ENCODE measurements around the gene CELSR1. TPM values are rescaled to one million over a fixed set of nuclear protein-coding genes. Genes with fewer than 3 reads are reported as not detected.
A peak's percentile ranks its signal among the peaks of the same experiment; 100 is the strongest.

Gene CELSR1
- total and polyA plus RNA-seq, 9 donors, result 0.63 to 25.2 (median 2.9) TPM

GRCh38 chr22:46350646-46351045 is 186.8 kb downstream of the CELSR1 start:
- H3K9me3 ChIP-seq, result no peaks in the 10 kb centered on the region
- intact Hi-C loops (cut with DNase I), result loop anchor here in 1 of 4 donors (10.0 kb wide), 1 partner anchor 194 kb away; no protein-coding TSS in a partner anchor
- no peak for TF ChIP-seq EP300 (IDR thresholded peaks at IDR 0.05)
- TF ChIP-seq POLR2A (IDR thresholded peaks at IDR 0.05), result no peak
- TF ChIP-seq CTCF (IDR thresholded peaks at IDR 0.05), result no peak
- no peaks in the 10 kb centered on the region for H3K36me3 ChIP-seq
- DNase-seq, result peak in 1 of 5 donors; percentile 21
- H3K4me1 ChIP-seq (ENCODE audit: insufficient read depth), result no peaks in the 10 kb centered on the region
- peak overlapping the region in 1 of 2 donors; percentile 22 for H3K27ac ChIP-seq
- no peak overlapping the region for H3K4me3 ChIP-seq
- no peaks in the 10 kb centered on the region for H3K27me3 ChIP-seq
- 92 to 93% (median 93%) methylated on average over 20 of the region's 20 CpGs for WGBS, 3 donors

GRCh38 chr22:46350121-46350520 is 187.3 kb downstream of the CELSR1 start:
- H3K27ac ChIP-seq, result peak overlapping the region in 1 of 2 donors; percentile 22
- no peak overlapping the region for H3K4me3 ChIP-seq
- TF ChIP-seq EP300 (IDR thresholded peaks at IDR 0.05) (no peak), CTCF (IDR thresholded peaks at IDR 0.05) (no peak), POLR2A (IDR thresholded peaks at IDR 0.05) (no peak)
- WGBS, 3 donors, result 42 to 55% (median 51%) methylated on average over 7 of the region's 7 CpGs
- no peaks in the 10 kb centered on the region for H3K4me1 ChIP-seq (ENCODE audit: insufficient read depth)
- intact Hi-C loops (cut with DNase I), result loop anchor here in 1 of 4 donors (10.0 kb wide), 1 partner anchor 195 kb away; no protein-coding TSS in a partner anchor
- no peaks in the 10 kb centered on the region for H3K9me3 ChIP-seq
- no peaks in the 10 kb centered on the region for H3K36me3 ChIP-seq
- H3K27me3 ChIP-seq, result no peaks in the 10 kb centered on the region
- DNase-seq, result no peak

GRCh38 chr22:46349681-46350080 is 187.7 kb downstream of the CELSR1 start:
- H3K36me3 ChIP-seq, result no peaks in the 10 kb centered on the region
- H3K27me3 ChIP-seq, result no peaks in the 10 kb centered on the region
- intact Hi-C loops (cut with DNase I), result loop anchor here in 1 of 4 donors (10.0 kb wide), 1 partner anchor 195 kb away; no protein-coding TSS in a partner anchor
- H3K4me1 ChIP-seq (ENCODE audit: insufficient read depth), result no peaks in the 10 kb centered on the region
- 37 to 57% (median 41%) methylated on average over 6 of the region's 6 CpGs for WGBS, 3 donors
- no peak for TF ChIP-seq POLR2A (IDR thresholded peaks at IDR 0.05)
- no peak for TF ChIP-seq EP300 (IDR thresholded peaks at IDR 0.05)
- TF ChIP-seq CTCF (IDR thresholded peaks at IDR 0.05), result no peak
- no peaks in the 10 kb centered on the region for H3K9me3 ChIP-seq
- H3K4me3 ChIP-seq, result no peak overlapping the region
- H3K27ac ChIP-seq, result no peak overlapping the region
- DNase-seq, result peak in 1 of 5 donors; percentile 16

- Histone ChIP-seq H3K4me3 (no peak overlapping the region), H3K9me3 (no peaks in the 10 kb centered on the region), H3K27ac (no peak overlapping the region), H3K36me3 (no peaks in the 10 kb centered on the region), H3K4me1 (ENCODE audit: insufficient read depth) (no peaks in the 10 kb centered on the region), H3K27me3 (no peaks in the 10 kb centered on the region)
- 67 to 80% (median 68%) methylated on average over 18 of the region's 18 CpGs for WGBS, 3 donors
- TF ChIP-seq EP300 (IDR thresholded peaks at IDR 0.05), result no peak
- no peak for TF ChIP-seq POLR2A (IDR thresholded peaks at IDR 0.05)
- TF ChIP-seq CTCF (IDR thresholded peaks at IDR 0.05), result no peak
- DNase-seq, result no peak
- intact Hi-C loops (cut with DNase I), result no loop called here
Observed at GRCh38 chr22:46349238-46349637, 188.2 kb downstream of the CELSR1 start.

Data from ovary (tissue), 9 donors.